ENCODE results near the gene CHCHD3. TPM values are rescaled to one million over a fixed set of nuclear protein-coding genes. Genes with fewer than 3 reads are reported as not detected.

Gene CHCHD3
- total and polyA plus RNA-seq, 2 of the 4 experiments (the other 2 are of a cell fraction) = 56.9 to 141 TPM

DNA sequence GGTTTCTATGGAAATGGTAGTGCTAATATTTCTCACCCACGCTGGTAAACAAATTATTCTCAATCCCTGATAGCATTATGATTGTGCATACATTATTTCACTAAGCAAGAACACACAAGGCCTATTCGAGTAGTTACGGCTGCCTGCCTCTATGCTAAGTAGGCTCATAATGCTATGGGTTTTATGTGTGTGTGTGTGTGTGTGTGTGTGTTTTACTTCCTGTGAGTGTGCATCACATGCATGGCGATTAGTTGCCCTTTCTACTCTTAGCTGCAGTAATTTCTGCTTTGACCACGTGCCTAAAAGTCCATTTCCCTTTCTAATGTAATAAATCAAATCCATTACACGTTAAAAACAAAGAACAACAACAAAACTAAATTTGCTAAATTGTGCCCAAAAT is 117.0 kb downstream of the CHCHD3 start:
- no peaks in the 10 kb centered on the region; the same call in 1 of the 2 replicates for H4K20me1 ChIP-seq (ENCODE audit: insufficient read depth, low read length)
- H3K4me3 ChIP-seq (ENCODE audit: insufficient read depth, low read depth, low read length) = no peak overlapping the region
- ATAC-seq (ENCODE audit: low read depth) (no peak), DNase-seq (no peak)
- TF ChIP-seq NFE2L2 (IDR thresholded peaks at IDR 0.05; ENCODE audit: low read depth, low read length) (no peak), SMC3 (IDR thresholded peaks at IDR 0.05; ENCODE audit: low read depth, low read length) (no peak), MAFK (IDR thresholded peaks at IDR 0.05; ENCODE audit: low read depth, low read length) (no peak)
- TF ChIP-seq, protein P1, sequence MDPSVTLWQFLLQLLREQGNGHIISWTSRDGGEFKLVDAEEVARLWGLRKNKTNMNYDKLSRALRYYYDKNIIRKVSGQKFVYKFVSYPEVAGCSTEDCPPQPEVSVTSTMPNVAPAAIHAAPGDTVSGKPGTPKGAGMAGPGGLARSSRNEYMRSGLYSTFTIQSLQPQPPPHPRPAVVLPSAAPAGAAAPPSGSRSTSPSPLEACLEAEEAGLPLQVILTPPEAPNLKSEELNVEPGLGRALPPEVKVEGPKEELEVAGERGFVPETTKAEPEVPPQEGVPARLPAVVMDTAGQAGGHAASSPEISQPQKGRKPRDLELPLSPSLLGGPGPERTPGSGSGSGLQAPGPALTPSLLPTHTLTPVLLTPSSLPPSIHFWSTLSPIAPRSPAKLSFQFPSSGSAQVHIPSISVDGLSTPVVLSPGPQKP (IDR thresholded peaks at IDR 0.05; ENCODE audit: borderline replicate concordance, low read depth, low read length) = no peak
- H3K36me3 ChIP-seq (ENCODE audit: control insufficient read depth, insufficient read depth, low read length) = no peaks in the 10 kb centered on the region
- H4K5ac ChIP-seq (ENCODE audit: low read depth, low read length) = no peak overlapping the region
- peaks cover 7% of the 10 kb centered on the region for H3K9me1 ChIP-seq (ENCODE audit: insufficient read depth, low read length)
- dilution Hi-C loops (cut with HindIII; ENCODE audit: low sequenced_read_pairs, unreplicated experiment) (no loop called here), in situ Hi-C loops (cut with MboI; ENCODE audit: low sequenced_read_pairs) (no loop called here), intact Hi-C loops (cut with micrococcal nuclease) (no loop called here)
- H2AFZ ChIP-seq (replicated peaks; ENCODE audit: low read length, poor library complexity) = no peak overlapping the region
- H3K4ac ChIP-seq (ENCODE audit: low read depth, low read length) = no peak overlapping the region
- no peaks in the 10 kb centered on the region for H3K27me3 ChIP-seq (ENCODE audit: control insufficient read depth, insufficient read depth, low read length)
- BruUV-seq (replicated peaks) = no TSS peak
- peaks cover 31 to 36% of the 10 kb centered on the region in 2 experiments for H3K79me1 ChIP-seq (ENCODE audit: low read depth in 1 of 2, low read length in 2 of 2)
- H4K8ac ChIP-seq (ENCODE audit: low read depth in 2 of 2, low read length in 2 of 2) = no peak overlapping the region
- H3K27ac ChIP-seq (ENCODE audit: insufficient read depth, low read length) = no peak overlapping the region
- H2AK9ac ChIP-seq (replicated peaks; ENCODE audit: low read depth, low read length, poor library complexity) = no peak overlapping the region
- no CpG with 5 or more reads among the region's 6 CpGs for WGBS, 2 experiments (ENCODE audit: extremely low coverage in 2 of 2, insufficient read length in 1 of 2)
- no peak overlapping the region for H3K56ac ChIP-seq (ENCODE audit: extremely low read depth, insufficient read depth, low read length)
- H3K23ac ChIP-seq (ENCODE audit: low read depth, low read length) = no peak overlapping the region
- no peak overlapping the region for H3K14ac ChIP-seq (replicated peaks; ENCODE audit: low read depth, low read length)
- H2BK120ac ChIP-seq (ENCODE audit: low read depth, low read length) = no peak overlapping the region
- ChIA-PET POLR2A (ENCODE audit: unreplicated experiment) (no interaction called here), CTCF (no interaction called here)
- no peak overlapping the region for H2BK20ac ChIP-seq (ENCODE audit: low read depth, low read length)
- no peak overlapping the region for H3K9ac ChIP-seq (ENCODE audit: low read depth, low read length)
- no peak overlapping the region for H2BK5ac ChIP-seq (ENCODE audit: low read depth, low read length, poor library complexity, severe bottlenecking)
- no peak overlapping the region for H4K91ac ChIP-seq (ENCODE audit: insufficient read depth, low read depth, low read length)
- H2BK15ac ChIP-seq (ENCODE audit: low read depth, low read length) = no peak overlapping the region
- no peak overlapping the region for H2AK5ac ChIP-seq (ENCODE audit: low read depth, low read length)
- no peaks in the 10 kb centered on the region for H3K4me1 ChIP-seq (ENCODE audit: control insufficient read depth, insufficient read depth, low read length)
- H3K9me3 ChIP-seq (ENCODE audit: control insufficient read depth, insufficient read depth, low read length) = no peaks in the 10 kb centered on the region
- no peak overlapping the region for H3K4me2 ChIP-seq (ENCODE audit: low read depth, low read length)
- no peak overlapping the region for H3K18ac ChIP-seq (ENCODE audit: low read depth, low read length)
